Neural progenitor cell (in vitro differentiated cells): ENCODE data around the gene NFASC.

Source experiments
- CTCF ChIP-seq: fragments of 200-600 bp; sonication (generic); IDR thresholded peaks from 2 replicates; pipeline ENCODE4 v1.5.1; 2017; ENCODE audit warnings: antibody characterized with exemption, mild to moderate bottlenecking
- EZH2 ChIP-seq: fragments of 200-600 bp; sonication (generic); IDR thresholded peaks from 2 replicates; pipeline ENCODE4 v1.6.1; 2017; ENCODE audit warnings: antibody characterized with exemption, mild to moderate bottlenecking, moderate library complexity
- EZH2phosphoT487 ChIP-seq: fragments of 200-600 bp; sonication (generic); IDR thresholded peaks from 2 replicates; pipeline ENCODE4 v1.6.1; 2017; ENCODE audit warnings: antibody characterized with exemption

DNA sequence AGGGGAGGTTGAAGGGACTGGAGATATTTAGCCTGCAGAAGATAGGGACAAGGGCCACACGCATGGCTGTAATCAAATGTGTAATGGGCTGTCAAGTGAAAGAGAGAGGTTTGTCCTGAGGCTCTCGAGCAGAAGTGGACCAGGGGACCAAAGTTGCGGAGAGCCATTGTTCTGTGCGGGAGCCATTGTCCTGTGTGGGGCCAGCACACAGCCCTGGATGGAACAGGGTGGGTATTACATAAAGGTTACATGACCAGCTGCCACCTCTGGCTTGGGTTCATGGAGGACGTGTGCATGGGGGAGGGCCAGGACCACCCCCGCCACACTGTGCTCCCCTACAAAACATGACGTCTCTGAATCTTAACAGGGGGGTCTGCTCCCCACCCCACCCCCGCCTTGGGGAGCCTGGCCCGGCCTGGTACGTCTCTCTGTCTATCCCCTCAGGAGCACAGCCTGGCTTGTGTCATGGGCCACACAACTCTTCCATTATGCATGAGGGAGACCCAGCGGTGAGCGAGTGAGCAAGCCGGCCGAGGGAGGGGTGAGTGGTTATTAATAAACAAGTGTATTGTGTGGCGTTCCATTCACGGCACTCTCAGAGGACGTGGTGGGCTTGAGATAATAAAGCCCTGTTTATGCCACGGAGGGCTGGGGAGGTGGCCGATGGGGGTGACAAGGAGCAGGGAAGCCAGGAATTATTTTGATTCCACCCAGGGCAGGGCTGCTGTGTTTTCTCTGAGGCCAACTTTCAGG lies at the start of gene NFASC:
- TF ChIP-seq CTCF, result no peak
- no peak for TF ChIP-seq EZH2
- TF ChIP-seq EZH2phosphoT487, result no peak
